Measurements from ENCODE around the gene VPS54.
A peak's percentile ranks its signal among the peaks of the same experiment; 100 is the strongest.
"Not testable (repeated sequence)": the region's sequence is repeated elsewhere in the genome, so short reads cannot be mapped to it uniquely, and the experiment has no call there.

The VPS54 gene

GRCh38 chr2:64021578-64021977 is 2.4 kb upstream of the VPS54 start:
- peak in 1 of 2 donors; percentile 26 for DNase-seq

- DNase-seq = peak in 1 of 2 donors; percentile 28
These were observed 824 bp upstream of the VPS54 start for GRCh38 chr2:64019975-64020528.

- DNase-seq = peak in 1 of 2 donors; percentile 32
These were observed 536 bp downstream of the VPS54 start for GRCh38 chr2:64018701-64019082.

- DNase-seq = no peak
These were observed 1.2 kb downstream of the VPS54 start for GRCh38 chr2:64017811-64018700.

- DNase-seq = no peak
These were observed 3.3 kb downstream of the VPS54 start for GRCh38 chr2:64015898-64016297.

- DNase-seq = no peak
These were observed 3.8 kb downstream of the VPS54 start for GRCh38 chr2:64015391-64015790.

GRCh38 chr2:64014628-64015027 is 4.6 kb downstream of the VPS54 start:
- no peak for DNase-seq

GRCh38 chr2:64013053-64013452 is 6.2 kb downstream of the VPS54 start:
- DNase-seq = no peak

- no peak for DNase-seq
These were observed 7.1 kb downstream of the VPS54 start for GRCh38 chr2:64012115-64012514.

- no peak for DNase-seq
These were observed 10.7 kb downstream of the VPS54 start for GRCh38 chr2:64008434-64009009.

- DNase-seq = no peak
These were observed 11.3 kb downstream of the VPS54 start for GRCh38 chr2:64007924-64008323.

- DNase-seq = no peak
These were observed 13.4 kb downstream of the VPS54 start for GRCh38 chr2:64005707-64006356.

- DNase-seq = no peak
These were observed 16.0 kb downstream of the VPS54 start for GRCh38 chr2:64003239-64003638.

GRCh38 chr2:64001382-64002101 is 17.7 kb downstream of the VPS54 start:
- DNase-seq = no peak

- DNase-seq = no peak
These were observed 18.4 kb downstream of the VPS54 start for GRCh38 chr2:64000630-64001381.

GRCh38 chr2:63999049-63999448 is 20.2 kb downstream of the VPS54 start:
- DNase-seq = no peak

- not testable (repeated sequence) for DNase-seq
These were observed 22.5 kb downstream of the VPS54 start for GRCh38 chr2:63996582-63997198.

- not testable (repeated sequence) for DNase-seq
These were observed 24.7 kb downstream of the VPS54 start for GRCh38 chr2:63994329-63995070.

- DNase-seq = no peak
These were observed 25.4 kb downstream of the VPS54 start for GRCh38 chr2:63993871-63994270.

GRCh38 chr2:63993130-63993584 is 26.1 kb downstream of the VPS54 start:
- not testable (repeated sequence) for DNase-seq

Measured in CD4-positive, alpha-beta T cell treated with Interleukin-4 for 1 hour (primary cell).